ENCODE data around the gene JAKMIP3. TPM values are rescaled to one million over a fixed set of nuclear protein-coding genes. Genes with fewer than 3 reads are reported as not detected.

Gene JAKMIP3
- total RNA-seq, 1 experiment from 2014 or later: 5.6 TPM

DNA sequence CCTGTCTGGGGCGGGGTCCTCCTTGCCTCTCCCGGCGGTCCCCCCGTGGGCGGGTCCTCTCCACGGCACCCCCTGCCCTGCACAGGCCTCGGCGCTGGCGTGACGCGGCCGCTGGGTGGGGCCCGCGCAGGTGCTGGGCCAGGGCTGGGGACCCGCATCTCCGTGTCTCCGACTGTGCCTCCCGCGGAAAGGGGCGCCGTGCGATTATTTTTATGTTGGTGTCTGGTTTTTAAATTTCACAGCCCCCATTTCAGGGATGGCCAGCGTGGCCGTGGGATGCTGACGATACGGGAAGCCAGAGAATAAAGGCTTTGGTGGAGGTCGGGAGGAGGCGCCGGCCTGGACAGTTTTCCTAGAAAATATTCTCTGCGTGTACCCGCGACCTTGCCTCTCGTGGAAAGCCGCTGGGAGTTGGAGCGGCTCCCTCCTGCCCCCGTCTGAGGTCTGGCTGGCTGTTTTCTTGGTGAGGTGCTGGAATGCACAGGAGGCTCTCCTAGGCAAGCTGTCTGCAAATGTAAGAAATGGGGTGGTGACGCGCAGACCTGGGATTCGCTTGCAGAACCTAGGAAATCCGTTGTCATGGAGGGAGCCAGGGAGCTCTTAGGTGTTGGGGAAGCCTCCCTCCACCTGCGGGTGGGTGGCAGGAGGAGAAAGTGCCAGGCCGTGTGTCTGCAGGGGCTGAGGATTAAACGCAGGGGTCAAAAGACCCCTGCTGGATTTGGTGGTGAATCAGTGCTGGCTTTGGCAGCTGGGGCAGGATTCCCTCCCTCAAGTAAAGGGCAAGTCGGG, 28.7 kb upstream of the JAKMIP3 start:
- H4K20me1 ChIP-seq (ENCODE audit: insufficient read depth): no peaks in the 10 kb centered on the region
- H3K27ac ChIP-seq: no peak overlapping the region
- TF ChIP-seq, protein P1, sequence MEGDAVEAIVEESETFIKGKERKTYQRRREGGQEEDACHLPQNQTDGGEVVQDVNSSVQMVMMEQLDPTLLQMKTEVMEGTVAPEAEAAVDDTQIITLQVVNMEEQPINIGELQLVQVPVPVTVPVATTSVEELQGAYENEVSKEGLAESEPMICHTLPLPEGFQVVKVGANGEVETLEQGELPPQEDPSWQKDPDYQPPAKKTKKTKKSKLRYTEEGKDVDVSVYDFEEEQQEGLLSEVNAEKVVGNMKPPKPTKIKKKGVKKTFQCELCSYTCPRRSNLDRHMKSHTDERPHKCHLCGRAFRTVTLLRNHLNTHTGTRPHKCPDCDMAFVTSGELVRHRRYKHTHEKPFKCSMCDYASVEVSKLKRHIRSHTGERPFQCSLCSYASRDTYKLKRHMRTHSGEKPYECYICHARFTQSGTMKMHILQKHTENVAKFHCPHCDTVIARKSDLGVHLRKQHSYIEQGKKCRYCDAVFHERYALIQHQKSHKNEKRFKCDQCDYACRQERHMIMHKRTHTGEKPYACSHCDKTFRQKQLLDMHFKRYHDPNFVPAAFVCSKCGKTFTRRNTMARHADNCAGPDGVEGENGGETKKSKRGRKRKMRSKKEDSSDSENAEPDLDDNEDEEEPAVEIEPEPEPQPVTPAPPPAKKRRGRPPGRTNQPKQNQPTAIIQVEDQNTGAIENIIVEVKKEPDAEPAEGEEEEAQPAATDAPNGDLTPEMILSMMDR (conservative IDR thresholded peaks at IDR 0.05): no peak
- TF ChIP-seq EZH2 (IDR thresholded peaks at IDR 0.05; ENCODE audit: low read depth): 0 out of 2 replicates have a peak, but pooled peaks have one; percentile 74
- DNase-seq: no peak
- no peaks in the 10 kb centered on the region for H3K9me2 ChIP-seq (ENCODE audit: insufficient read depth)
- H3K9me3 ChIP-seq (ENCODE audit: insufficient read depth, low read depth): no peaks in the 10 kb centered on the region
- H3K27me3 ChIP-seq (ENCODE audit: insufficient read depth, low read depth): peaks cover 50% of the 10 kb centered on the region
- BruUV-seq (replicated peaks): no TSS peak
- H3F3A ChIP-seq (ENCODE audit: insufficient read depth, low read depth): no peaks in the 10 kb centered on the region
- CTCF ChIA-PET: interaction anchor here (0.6 kb wide), 1 partner anchor 151 kb away, joined by 3 read pairs; no protein-coding TSS in a partner anchor
- POLR2A ChIA-PET (ENCODE audit: unreplicated experiment): interaction anchor here (0.6 kb wide), 4 partner anchors 29 to 479 kb away, joined by 3 to 7 read pairs (median 4); partner anchors contain the start of gene JAKMIP3
- H2AFZ ChIP-seq: no peak overlapping the region
- intact Hi-C loops (cut with micrococcal nuclease; ENCODE audit: unreplicated experiment): no loop called here
- H3K4me2 ChIP-seq: no peak overlapping the region
- no peak overlapping the region for H3K4me3 ChIP-seq
- no peaks in the 10 kb centered on the region for H3K4me1 ChIP-seq (replicated peaks; ENCODE audit: insufficient read depth)
- H3K36me3 ChIP-seq (ENCODE audit: low read depth): no peaks in the 10 kb centered on the region
- no peaks in the 10 kb centered on the region for H3K79me2 ChIP-seq (ENCODE audit: low read depth)

DNA sequence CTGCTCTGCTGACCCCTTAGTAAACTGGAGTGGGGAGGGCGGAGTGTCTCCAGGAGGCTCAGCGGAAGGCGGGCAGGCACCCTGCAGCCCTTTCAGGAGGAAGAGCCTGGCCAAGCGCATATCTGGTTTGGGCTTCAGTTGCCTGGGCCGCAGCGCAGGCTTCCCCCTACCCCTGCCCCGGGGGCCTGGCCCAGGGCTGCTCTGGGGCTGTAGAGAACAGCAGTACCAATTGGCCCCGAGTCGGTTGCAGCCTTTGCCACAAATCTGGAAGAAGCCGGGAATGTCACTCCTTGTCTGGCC, 28.1 kb upstream of the JAKMIP3 start:
- CTCF ChIA-PET: interaction anchor here (0.6 kb wide), 1 partner anchor 151 kb away, joined by 3 read pairs; no protein-coding TSS in a partner anchor
- H3K4me2 ChIP-seq: no peak overlapping the region
- intact Hi-C loops (cut with micrococcal nuclease; ENCODE audit: unreplicated experiment): no loop called here

DNA sequence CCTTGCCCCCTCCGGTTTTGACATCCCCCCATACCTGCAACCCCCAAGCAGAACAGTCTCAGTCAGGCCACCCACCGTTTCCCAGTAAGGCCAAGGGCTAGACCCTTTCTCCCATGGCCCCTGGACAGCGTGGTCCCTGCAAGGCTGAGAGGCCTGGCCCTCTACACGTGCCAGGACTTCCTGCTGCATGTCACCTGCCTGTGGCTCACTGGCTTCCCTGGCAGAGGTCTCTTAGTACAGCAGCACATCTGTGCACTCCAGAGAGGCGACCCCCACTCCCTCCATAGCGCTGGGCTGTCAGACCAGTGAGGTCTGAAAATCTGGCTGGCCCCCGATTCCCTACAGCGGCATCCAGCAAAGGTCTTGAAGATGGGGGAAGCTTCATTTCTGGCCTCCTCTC, 26.4 kb upstream of the JAKMIP3 start:
- POLR2A ChIA-PET (ENCODE audit: unreplicated experiment): no interaction called here
- no peak overlapping the region for H3K4me3 ChIP-seq
- no peaks in the 10 kb centered on the region for H4K20me1 ChIP-seq (ENCODE audit: insufficient read depth)
- H3K4me2 ChIP-seq: no peak overlapping the region
- CTCF ChIA-PET: no interaction called here
- DNase-seq: no peak
- no peak for TF ChIP-seq EZH2 (IDR thresholded peaks at IDR 0.05; ENCODE audit: low read depth)
- TF ChIP-seq, protein P1 (conservative IDR thresholded peaks at IDR 0.05): no peak
- H3F3A ChIP-seq (ENCODE audit: insufficient read depth, low read depth): no peaks in the 10 kb centered on the region
- intact Hi-C loops (cut with micrococcal nuclease; ENCODE audit: unreplicated experiment): no loop called here
- H2AFZ ChIP-seq: no peak overlapping the region
- H3K4me1 ChIP-seq (replicated peaks; ENCODE audit: insufficient read depth): no peaks in the 10 kb centered on the region
- H3K36me3 ChIP-seq (ENCODE audit: low read depth): no peaks in the 10 kb centered on the region
- no TSS peak for BruUV-seq (replicated peaks)
- no peaks in the 10 kb centered on the region for H3K9me2 ChIP-seq (ENCODE audit: insufficient read depth)
- no peak overlapping the region for H3K27ac ChIP-seq
- H3K27me3 ChIP-seq (ENCODE audit: insufficient read depth, low read depth): peaks cover 62% of the 10 kb centered on the region
- H3K9me3 ChIP-seq (ENCODE audit: insufficient read depth, low read depth): no peaks in the 10 kb centered on the region
- no peaks in the 10 kb centered on the region for H3K79me2 ChIP-seq (ENCODE audit: low read depth)

More for the DNA sequence above, 28.1 kb upstream of the JAKMIP3 start:
- Histone ChIP-seq H4K20me1 (ENCODE audit: insufficient read depth) (no peaks in the 10 kb centered on the region), H3K79me2 (ENCODE audit: low read depth) (no peaks in the 10 kb centered on the region), H3K27ac (no peak overlapping the region), H3K4me3 (no peak overlapping the region), H3K36me3 (ENCODE audit: low read depth) (no peaks in the 10 kb centered on the region), H3K9me2 (ENCODE audit: insufficient read depth) (no peaks in the 10 kb centered on the region), H3K4me1 (replicated peaks; ENCODE audit: insufficient read depth) (no peaks in the 10 kb centered on the region), H3K9me3 (ENCODE audit: insufficient read depth, low read depth) (no peaks in the 10 kb centered on the region), H2AFZ (no peak overlapping the region), H3K27me3 (ENCODE audit: insufficient read depth, low read depth) (peaks cover 55% of the 10 kb centered on the region), H3F3A (ENCODE audit: insufficient read depth, low read depth) (no peaks in the 10 kb centered on the region)
- POLR2A ChIA-PET (ENCODE audit: unreplicated experiment): interaction anchor here (0.6 kb wide), 1 partner anchor 133 kb away, joined by 4 read pairs; no protein-coding TSS in a partner anchor
- no peak for DNase-seq
- TF ChIP-seq, protein P1 (conservative IDR thresholded peaks at IDR 0.05): no peak
- no peak for TF ChIP-seq EZH2 (IDR thresholded peaks at IDR 0.05; ENCODE audit: low read depth)
- no TSS peak for BruUV-seq (replicated peaks)
